ENCODE results near the gene FHAD1.

DNA sequence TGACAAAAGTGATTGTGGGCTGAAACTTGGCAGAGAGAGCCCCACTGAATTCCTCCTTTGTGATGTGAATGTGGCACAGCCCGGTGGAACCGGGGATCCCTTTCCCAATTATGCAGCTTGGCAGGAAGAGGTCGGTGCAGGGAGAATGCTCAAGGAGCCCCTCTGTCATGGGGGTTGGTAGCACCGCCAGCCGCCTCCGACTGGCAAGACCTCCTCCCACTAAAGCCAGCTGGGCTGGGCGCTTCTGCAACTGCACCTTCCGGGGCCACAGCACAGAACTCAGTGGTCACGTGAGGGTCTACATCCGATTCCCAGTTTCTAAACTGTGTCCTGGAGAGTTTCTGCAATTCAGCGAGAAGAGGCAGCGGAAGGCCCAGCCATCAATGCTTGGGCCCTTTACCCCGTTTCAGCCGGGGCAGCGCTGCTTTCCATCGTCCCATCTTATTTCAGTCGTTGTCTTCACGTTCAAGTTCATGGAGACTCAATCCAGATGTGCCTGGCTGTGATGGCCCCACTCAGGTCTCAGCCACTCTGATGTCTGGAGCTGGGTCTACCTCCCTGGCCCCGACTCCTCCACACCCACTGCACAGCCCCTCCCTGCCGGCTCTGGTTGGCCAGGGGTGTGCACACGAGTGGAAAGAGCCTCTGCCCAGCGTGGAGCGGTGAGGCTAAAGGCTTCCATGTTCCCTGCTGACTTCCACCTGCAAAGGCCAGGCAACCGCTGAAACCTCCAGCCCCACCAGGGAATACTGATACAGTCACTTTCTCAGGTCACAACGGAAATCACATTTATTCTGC lies 39.8 kb upstream of the FHAD1 start:
- TF ChIP-seq EZH2 (IDR thresholded peaks at IDR 0.05; ENCODE audit: borderline replicate concordance) = no peak
- TF ChIP-seq, protein P1, sequence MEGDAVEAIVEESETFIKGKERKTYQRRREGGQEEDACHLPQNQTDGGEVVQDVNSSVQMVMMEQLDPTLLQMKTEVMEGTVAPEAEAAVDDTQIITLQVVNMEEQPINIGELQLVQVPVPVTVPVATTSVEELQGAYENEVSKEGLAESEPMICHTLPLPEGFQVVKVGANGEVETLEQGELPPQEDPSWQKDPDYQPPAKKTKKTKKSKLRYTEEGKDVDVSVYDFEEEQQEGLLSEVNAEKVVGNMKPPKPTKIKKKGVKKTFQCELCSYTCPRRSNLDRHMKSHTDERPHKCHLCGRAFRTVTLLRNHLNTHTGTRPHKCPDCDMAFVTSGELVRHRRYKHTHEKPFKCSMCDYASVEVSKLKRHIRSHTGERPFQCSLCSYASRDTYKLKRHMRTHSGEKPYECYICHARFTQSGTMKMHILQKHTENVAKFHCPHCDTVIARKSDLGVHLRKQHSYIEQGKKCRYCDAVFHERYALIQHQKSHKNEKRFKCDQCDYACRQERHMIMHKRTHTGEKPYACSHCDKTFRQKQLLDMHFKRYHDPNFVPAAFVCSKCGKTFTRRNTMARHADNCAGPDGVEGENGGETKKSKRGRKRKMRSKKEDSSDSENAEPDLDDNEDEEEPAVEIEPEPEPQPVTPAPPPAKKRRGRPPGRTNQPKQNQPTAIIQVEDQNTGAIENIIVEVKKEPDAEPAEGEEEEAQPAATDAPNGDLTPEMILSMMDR (IDR thresholded peaks at IDR 0.05; ENCODE audit: poor library complexity) = no peak

Measured in hepatocyte (in vitro differentiated cells).